IMR-90 (cell line): ENCODE measurements around the gene MTG1.
"Not testable (repeated sequence)": the region's sequence is repeated elsewhere in the genome, so short reads cannot be mapped to it uniquely, and the experiment has no call there.

Experiments
- CEBPB ChIP-seq: IDR thresholded peaks from 2 replicates; pipeline ENCODE4 v1.6.1; 2012; ENCODE audit warnings: low read depth, low read length, improper control_type of control experiment
- POLR2A ChIP-seq: IDR thresholded peaks from 2 replicates; pipeline ENCODE4 v1.6.1; 2012; ENCODE audit warnings: mild to moderate bottlenecking, low read depth, low read length
- TF ChIP-seq, protein P1 (sequence below): conservative IDR thresholded peaks from 2 replicates; pipeline ENCODE4 v1.5.1; 2012; ENCODE audit warnings: mild to moderate bottlenecking, low read depth, low read length, improper control_type of control experiment

DNA sequence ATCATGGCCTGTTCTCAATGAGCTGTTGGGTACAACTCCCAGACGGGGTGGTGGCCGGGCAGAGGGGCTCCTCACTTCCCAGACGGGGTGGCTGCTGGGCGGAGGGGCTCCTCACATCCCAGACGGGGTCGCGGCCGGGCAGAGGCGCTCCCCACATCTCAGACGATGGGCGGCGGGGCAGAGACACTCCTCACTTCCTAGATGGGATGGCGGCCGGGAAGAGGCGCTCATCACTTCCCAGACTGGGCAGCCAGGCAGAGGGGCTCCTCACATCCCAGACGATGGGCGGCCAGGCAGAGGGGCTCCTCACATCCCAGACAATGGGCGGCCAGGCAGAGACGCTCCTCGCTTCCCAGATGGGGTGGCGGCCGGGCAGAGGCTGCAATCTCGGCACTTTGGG, 20.4 kb downstream of the MTG1 start:
- TF ChIP-seq, protein P1, sequence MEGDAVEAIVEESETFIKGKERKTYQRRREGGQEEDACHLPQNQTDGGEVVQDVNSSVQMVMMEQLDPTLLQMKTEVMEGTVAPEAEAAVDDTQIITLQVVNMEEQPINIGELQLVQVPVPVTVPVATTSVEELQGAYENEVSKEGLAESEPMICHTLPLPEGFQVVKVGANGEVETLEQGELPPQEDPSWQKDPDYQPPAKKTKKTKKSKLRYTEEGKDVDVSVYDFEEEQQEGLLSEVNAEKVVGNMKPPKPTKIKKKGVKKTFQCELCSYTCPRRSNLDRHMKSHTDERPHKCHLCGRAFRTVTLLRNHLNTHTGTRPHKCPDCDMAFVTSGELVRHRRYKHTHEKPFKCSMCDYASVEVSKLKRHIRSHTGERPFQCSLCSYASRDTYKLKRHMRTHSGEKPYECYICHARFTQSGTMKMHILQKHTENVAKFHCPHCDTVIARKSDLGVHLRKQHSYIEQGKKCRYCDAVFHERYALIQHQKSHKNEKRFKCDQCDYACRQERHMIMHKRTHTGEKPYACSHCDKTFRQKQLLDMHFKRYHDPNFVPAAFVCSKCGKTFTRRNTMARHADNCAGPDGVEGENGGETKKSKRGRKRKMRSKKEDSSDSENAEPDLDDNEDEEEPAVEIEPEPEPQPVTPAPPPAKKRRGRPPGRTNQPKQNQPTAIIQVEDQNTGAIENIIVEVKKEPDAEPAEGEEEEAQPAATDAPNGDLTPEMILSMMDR, result not testable (repeated sequence)
- TF ChIP-seq CEBPB, POLR2A: not testable (repeated sequence)
